Bronchial epithelial cell (primary cell): Measurements from ENCODE around the gene S100A4. TPM values are rescaled to one million over a fixed set of nuclear protein-coding genes. Genes with fewer than 3 reads are reported as not detected.
A peak's percentile ranks its signal among the peaks of the same experiment; 100 is the strongest.

Source experiments
- DNase-seq: peaks from one replicate; pipeline ENCODE4 v3.0.0-alpha.2; 2010; ENCODE audit warnings: low read depth
- FAIRE-seq: peaks from 2 replicates; lab custom pipeline; 2011; peaks lifted over from hg19 to GRCh38; lab: Jason Lieb, UNC
- H3K27me3 ChIP-seq: 2 replicates; pipeline ENCODE4 v1.5.1; 2011; ENCODE audit warnings: low read length; ENCODE audit not compliant: control insufficient read depth, insufficient read depth
- H3K36me3 ChIP-seq: 2 replicates; pipeline ENCODE4 v1.5.1; 2011; ENCODE audit warnings: low read length; ENCODE audit not compliant: control insufficient read depth, insufficient read depth
- H3K4me3 ChIP-seq: 2 replicates; pipeline ENCODE4 v1.5.1; 2011; ENCODE audit warnings: mild to moderate bottlenecking, low read depth, low read length, control low read depth
- CTCF ChIP-seq: IDR thresholded peaks from 2 replicates; pipeline ENCODE4 v1.5.1; 2011; ENCODE audit warnings: mild to moderate bottlenecking, moderate library complexity, low read length, control low read depth, inconsistent platforms; ENCODE audit not compliant: insufficient read depth, severe bottlenecking
- total RNA-seq: library from RNA; depleted of rRNA; stranded (reverse); fragments of >200 nt; gene quantifications from 2 replicates; pipeline ENCODE4 v1.2.1, GENCODE V29; 2014

Gene S100A4
- total RNA-seq, 1 donor from 2014 or later, result 10.8 TPM

- FAIRE-seq (peak; percentile 50), DNase-seq (peak; percentile 97)
- Histone ChIP-seq H3K27me3 (no peaks in the 10 kb centered on the region), H3K4me3 (peak overlapping the region; percentile 56), H3K36me3 (peaks cover 9% of the 10 kb centered on the region)
- no peak for TF ChIP-seq CTCF
Measured at GRCh38 chr1:153533689-153534201, 11.9 kb downstream of the S100A4 start.

- Histone ChIP-seq H3K4me3 (no peak overlapping the region), H3K36me3 (peaks cover 9% of the 10 kb centered on the region), H3K27me3 (no peaks in the 10 kb centered on the region)
- TF ChIP-seq CTCF, result peak; percentile 92
- FAIRE-seq, result no peak
- DNase-seq, result peak; percentile 74
Measured at GRCh38 chr1:153532769-153533599, 12.6 kb downstream of the S100A4 start.

GRCh38 chr1:153532181-153532580 lies 13.4 kb downstream of the S100A4 start:
- DNase-seq, result no peak
- Histone ChIP-seq H3K36me3 (peaks cover 9% of the 10 kb centered on the region), H3K27me3 (no peaks in the 10 kb centered on the region), H3K4me3 (no peak overlapping the region)
- no peak for TF ChIP-seq CTCF
- no peak for FAIRE-seq

GRCh38 chr1:153531638-153532037 lies 14.0 kb downstream of the S100A4 start:
- Histone ChIP-seq H3K27me3 (no peaks in the 10 kb centered on the region), H3K4me3 (no peak overlapping the region), H3K36me3 (peaks cover 9% of the 10 kb centered on the region)
- DNase-seq (no peak), FAIRE-seq (no peak)
- no peak for TF ChIP-seq CTCF

GRCh38 chr1:153527683-153528040 lies 17.9 kb downstream of the S100A4 start:
- no peak for TF ChIP-seq CTCF
- H3K4me3 ChIP-seq, result no peak overlapping the region
- no peaks in the 10 kb centered on the region for H3K36me3 ChIP-seq
- no peaks in the 10 kb centered on the region for H3K27me3 ChIP-seq
- no peak for FAIRE-seq
- DNase-seq, result no peak
